ENCODE measurements around the gene C6orf163. TPM values are rescaled to one million over a fixed set of nuclear protein-coding genes. Genes with fewer than 3 reads are reported as not detected.

The C6orf163 gene
- total RNA-seq, 1 donor from 2014 or later, result 7.7 TPM

Other genes with a start within 250 kb of the C6orf163 start
- not detected for gene CGA, start 249.7 kb upstream of the C6orf163 start, total RNA-seq
- gene ZNF292, start 189.2 kb upstream of the C6orf163 start, total RNA-seq, result 84.1 TPM
- gene SMIM8, start 22.2 kb upstream of the C6orf163 start, total RNA-seq, result 13.1 TPM
- 0.31 TPM for gene GJB7, start 15.5 kb upstream of the C6orf163 start, total RNA-seq
- 1.3 TPM for gene CFAP206, start 63.2 kb downstream of the C6orf163 start, total RNA-seq
- 35.3 TPM for gene SLC35A1, start 128.2 kb downstream of the C6orf163 start, total RNA-seq
- gene RARS2, start 245.2 kb downstream of the C6orf163 start, total RNA-seq, result 46.5 TPM
- gene ORC3, start 245.3 kb downstream of the C6orf163 start, total RNA-seq, result 34.9 TPM